Vagina (tissue), 2 donors: Measurements from ENCODE around the gene FNBP1L. TPM values are rescaled to one million over a fixed set of nuclear protein-coding genes. Genes with fewer than 3 reads are reported as not detected.

Source experiments
- DNase-seq, 2 donors: peaks; one replicate each; pipeline ENCODE4 v3.0.0-alpha.2; 2017; ENCODE audit errors: extremely low spot score in 2 of 2
- H3K27ac ChIP-seq: fragments of 200-600 bp; sonication (generic); one replicate; pipeline ENCODE4 v1.5.1; 2019
- H3K27me3 ChIP-seq: fragments of 200-600 bp; sonication (generic); one replicate; pipeline ENCODE4 v1.5.1; 2019
- H3K36me3 ChIP-seq, 2 donors: fragments of 200-600 bp; sonication (generic); one replicate each; pipeline ENCODE4 v1.5.1; 2017 to 2019
- H3K4me1 ChIP-seq: fragments of 200-600 bp; sonication (generic); one replicate; pipeline ENCODE4 v1.5.1; 2019
- H3K4me3 ChIP-seq, 2 donors: fragments of 200-600 bp; sonication (generic); 1 replicate in 1 of 2; 2 replicates in 1 of 2; pipeline ENCODE4 v1.5.1; 2016 to 2019
- H3K9me3 ChIP-seq: fragments of 200-600 bp; sonication (generic); one replicate; pipeline ENCODE4 v1.5.1; 2019
- POLR2A ChIP-seq, 2 donors: fragments of 450-650 bp; IDR thresholded peaks; one replicate each; pipeline ENCODE4 v1.6.1; 2017; ENCODE audit warnings: antibody characterized with exemption in 2 of 2, mild to moderate bottlenecking in 2 of 2, moderate library complexity in 2 of 2
- POLR2AphosphoS5 ChIP-seq, 2 donors: sonication (generic); formaldehyde crosslinking; IDR thresholded peaks; one replicate each; pipeline ENCODE4 v1.9.0; 2017; ENCODE audit warnings: antibody characterized with exemption in 2 of 2, mild to moderate bottlenecking in 2 of 2, low read depth in 1 of 2; ENCODE audit not compliant: insufficient read depth in 1 of 2
- intact Hi-C: fragments of 100-400 bp; cut with DNase I; formaldehyde crosslinking; loops from one replicate; pipeline ENCODE4 v1.15.1; 2023
- total RNA-seq: library from RNA; depleted of rRNA; stranded (reverse); fragments of >200 nt; gene quantifications from one replicate; pipeline ENCODE4 v1.2.3, GENCODE V29; 2016
- TF ChIP-seq, protein P1 (sequence below), 3 experiments: fragments of 450-650 bp in 2 of 3; fragments of 200-600 bp in 1 of 3; sonication (generic) in 1 of 3; IDR thresholded peaks; one replicate each; pipeline ENCODE4 v1.5.1; 2017 to 2019; ENCODE audit warnings: antibody characterized with exemption in 3 of 3, mild to moderate bottlenecking in 2 of 3, moderate library complexity in 2 of 3

The FNBP1L gene
- 16.9 TPM for total RNA-seq

DNA sequence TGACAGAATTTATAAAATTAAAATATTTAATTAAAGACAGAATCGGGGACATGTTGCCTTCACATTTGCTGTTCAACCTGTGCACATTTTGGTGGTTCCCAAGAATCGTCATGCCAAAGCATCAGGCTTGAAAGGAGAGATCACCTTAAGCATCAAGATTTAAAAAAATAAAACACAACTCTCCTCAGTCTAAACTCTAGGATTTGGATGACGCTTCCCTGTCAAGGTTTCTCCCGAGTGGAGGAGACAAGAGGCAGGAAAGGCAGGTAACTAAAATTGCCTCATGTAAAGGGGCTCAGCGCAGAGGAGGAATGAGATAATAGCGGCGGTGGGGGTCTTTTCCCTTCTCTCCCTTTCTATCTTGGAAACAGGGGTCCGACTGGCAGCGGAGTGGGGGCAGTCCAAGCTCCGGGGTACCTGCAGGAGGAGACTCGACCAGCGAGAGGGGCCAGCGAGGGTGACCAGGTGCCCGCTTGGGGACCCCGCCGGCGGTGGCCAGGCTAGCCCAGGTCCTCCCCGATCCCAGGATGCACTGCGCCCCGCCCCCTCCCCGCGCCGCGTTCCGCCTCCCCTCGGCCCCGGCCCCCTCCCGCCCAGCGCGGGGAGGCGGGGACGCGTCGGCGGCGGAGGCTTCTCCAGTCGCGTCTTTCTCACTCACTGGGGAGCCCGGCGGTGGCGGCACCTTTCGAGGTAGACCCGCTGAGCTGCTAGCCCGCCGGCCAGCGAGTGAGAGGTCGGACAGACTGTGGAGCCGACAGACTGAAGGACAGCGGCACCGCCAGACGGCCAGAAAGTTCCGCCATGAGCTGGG lies at the start of gene FNBP1L:
Gene FNBP1L, plus strand, starts transcription at position 638 of the 811 bp plus-strand sequence. Its CDS starts 164 bp downstream, at position 802.
- intact Hi-C loops: loop anchor here (10.0 kb wide), 1 partner anchor 177 kb away; no protein-coding TSS in a partner anchor
- Histone ChIP-seq H3K27me3 (no peaks in the 10 kb centered on the region), H3K27ac (peak within 1 kb of the TSS; percentile 93), H3K4me3 (peak within 1 kb of the TSS; percentile 87 to 91), H3K36me3 (no peaks in the 10 kb centered on the region), H3K4me1 (peaks cover 14% of the 10 kb centered on the region), H3K9me3 (no peaks in the 10 kb centered on the region)
- TF ChIP-seq, protein P1, sequence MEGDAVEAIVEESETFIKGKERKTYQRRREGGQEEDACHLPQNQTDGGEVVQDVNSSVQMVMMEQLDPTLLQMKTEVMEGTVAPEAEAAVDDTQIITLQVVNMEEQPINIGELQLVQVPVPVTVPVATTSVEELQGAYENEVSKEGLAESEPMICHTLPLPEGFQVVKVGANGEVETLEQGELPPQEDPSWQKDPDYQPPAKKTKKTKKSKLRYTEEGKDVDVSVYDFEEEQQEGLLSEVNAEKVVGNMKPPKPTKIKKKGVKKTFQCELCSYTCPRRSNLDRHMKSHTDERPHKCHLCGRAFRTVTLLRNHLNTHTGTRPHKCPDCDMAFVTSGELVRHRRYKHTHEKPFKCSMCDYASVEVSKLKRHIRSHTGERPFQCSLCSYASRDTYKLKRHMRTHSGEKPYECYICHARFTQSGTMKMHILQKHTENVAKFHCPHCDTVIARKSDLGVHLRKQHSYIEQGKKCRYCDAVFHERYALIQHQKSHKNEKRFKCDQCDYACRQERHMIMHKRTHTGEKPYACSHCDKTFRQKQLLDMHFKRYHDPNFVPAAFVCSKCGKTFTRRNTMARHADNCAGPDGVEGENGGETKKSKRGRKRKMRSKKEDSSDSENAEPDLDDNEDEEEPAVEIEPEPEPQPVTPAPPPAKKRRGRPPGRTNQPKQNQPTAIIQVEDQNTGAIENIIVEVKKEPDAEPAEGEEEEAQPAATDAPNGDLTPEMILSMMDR (IDR thresholded peaks at IDR 0.05): no peak
- TF ChIP-seq POLR2AphosphoS5 (IDR thresholded peaks at IDR 0.05; ENCODE audit: insufficient read depth in 1 of 2, low read depth in 1 of 2) (peak in 1 of 2 donors; percentile 79), POLR2A (IDR thresholded peaks at IDR 0.05) (peak in 1 of 2 donors; percentile 41)
- DNase-seq: no peak

DNA sequence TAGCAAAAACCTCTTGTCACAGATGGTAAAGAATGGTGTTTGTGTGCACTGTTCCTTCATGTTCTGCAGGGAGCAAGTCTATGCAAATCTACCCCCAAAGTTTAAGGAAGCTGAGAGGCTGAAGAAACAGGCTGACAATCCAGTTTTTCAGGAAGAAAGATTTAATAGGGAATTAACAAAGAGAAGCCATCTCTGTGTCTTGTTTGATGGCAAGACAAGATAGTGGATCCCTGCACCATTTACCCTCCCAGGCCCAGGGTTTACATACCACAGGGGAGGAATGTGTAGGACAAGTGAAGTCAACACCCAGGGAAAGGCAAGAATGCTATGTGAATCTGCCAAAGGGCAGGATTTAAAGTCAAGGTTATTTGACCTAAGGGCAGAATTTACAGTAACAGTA lies 48.1 kb upstream of the FNBP1L start:
- H3K9me3 ChIP-seq: no peaks in the 10 kb centered on the region
- no peak for DNase-seq
- H3K27ac ChIP-seq: no peak overlapping the region
- TF ChIP-seq POLR2AphosphoS5 (IDR thresholded peaks at IDR 0.05; ENCODE audit: insufficient read depth in 1 of 2, low read depth in 1 of 2): no peak
- no peak for TF ChIP-seq POLR2A (IDR thresholded peaks at IDR 0.05)
- TF ChIP-seq, protein P1 (IDR thresholded peaks at IDR 0.05): no peak
- no peak overlapping the region for H3K4me3 ChIP-seq
- H3K27me3 ChIP-seq: no peaks in the 10 kb centered on the region
- no peaks in the 10 kb centered on the region for H3K36me3 ChIP-seq
- intact Hi-C loops: no loop called here
- H3K4me1 ChIP-seq: no peaks in the 10 kb centered on the region

DNA sequence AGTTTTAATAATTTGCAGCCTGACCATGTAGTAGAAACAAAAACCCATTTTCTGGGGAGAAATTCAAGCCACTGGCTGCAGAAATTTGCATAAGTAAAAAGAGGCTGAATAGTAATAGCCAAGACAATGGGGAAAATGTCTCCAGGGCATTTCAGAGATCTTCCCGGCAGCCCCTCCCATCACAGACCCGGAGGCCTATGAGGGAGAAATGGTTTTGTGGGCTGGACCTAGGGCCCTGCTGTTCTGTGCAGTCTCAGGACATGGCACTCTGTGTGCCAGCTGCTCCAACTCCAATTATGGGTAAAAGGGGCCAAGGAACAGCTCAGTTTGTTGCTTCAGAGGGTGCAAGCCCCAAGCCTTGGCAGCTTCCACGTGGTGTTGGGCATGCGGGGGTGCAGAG lies 39.7 kb upstream of the FNBP1L start:
- Histone ChIP-seq H3K4me1 (no peaks in the 10 kb centered on the region), H3K36me3 (no peaks in the 10 kb centered on the region), H3K9me3 (no peaks in the 10 kb centered on the region), H3K4me3 (no peak overlapping the region), H3K27me3 (no peaks in the 10 kb centered on the region), H3K27ac (no peak overlapping the region)
- TF ChIP-seq, protein P1 (IDR thresholded peaks at IDR 0.05): no peak
- no peak for TF ChIP-seq POLR2AphosphoS5 (IDR thresholded peaks at IDR 0.05; ENCODE audit: insufficient read depth in 1 of 2, low read depth in 1 of 2)
- TF ChIP-seq POLR2A (IDR thresholded peaks at IDR 0.05): no peak
- no peak for DNase-seq
- intact Hi-C loops: no loop called here

DNA sequence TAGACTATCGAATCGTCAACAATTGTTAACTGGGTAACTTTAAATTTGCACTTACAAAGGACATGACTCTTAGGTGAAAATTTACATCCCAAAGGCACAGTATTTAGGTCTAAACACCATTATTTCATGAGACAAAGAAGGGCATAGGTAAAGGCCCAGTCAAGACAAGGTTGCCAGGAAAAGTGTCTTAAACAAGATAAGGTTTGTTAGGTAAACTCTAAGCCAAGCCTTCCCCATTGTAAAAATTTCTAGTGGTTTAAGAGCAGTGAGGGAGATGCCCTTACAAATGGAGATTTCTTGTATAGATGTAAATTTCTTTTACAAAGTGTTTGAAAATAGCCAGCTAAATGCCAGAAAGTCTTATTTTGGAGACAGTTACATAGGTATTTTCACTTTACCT lies 36.9 kb upstream of the FNBP1L start:
- Histone ChIP-seq H3K4me1 (no peaks in the 10 kb centered on the region), H3K36me3 (no peaks in the 10 kb centered on the region), H3K27ac (no peak overlapping the region), H3K27me3 (no peaks in the 10 kb centered on the region), H3K9me3 (no peaks in the 10 kb centered on the region), H3K4me3 (no peak overlapping the region)
- DNase-seq: no peak
- intact Hi-C loops: no loop called here
- TF ChIP-seq, protein P1 (IDR thresholded peaks at IDR 0.05): no peak
- TF ChIP-seq POLR2A (IDR thresholded peaks at IDR 0.05) (no peak), POLR2AphosphoS5 (IDR thresholded peaks at IDR 0.05; ENCODE audit: insufficient read depth in 1 of 2, low read depth in 1 of 2) (no peak)

DNA sequence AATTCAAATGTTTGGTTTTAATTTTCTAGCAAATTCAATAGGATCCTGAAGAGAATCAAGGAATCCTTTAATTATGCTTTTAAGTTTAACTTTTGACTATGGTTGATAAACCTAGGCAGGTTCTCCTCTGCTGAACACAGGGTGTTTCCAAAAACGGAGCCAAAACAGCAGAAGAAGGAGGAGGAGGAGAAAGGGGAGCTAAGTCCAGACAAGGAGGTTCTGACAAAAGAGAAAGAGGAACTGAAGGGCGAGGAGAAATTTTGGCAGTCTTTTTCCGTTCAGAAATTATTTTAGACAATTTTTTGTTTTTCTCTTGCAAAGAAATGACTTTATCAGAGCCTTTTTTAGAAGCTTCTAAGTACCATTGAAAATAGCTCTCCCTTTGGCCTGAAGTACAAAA lies 33.2 kb upstream of the FNBP1L start:
- intact Hi-C loops: no loop called here
- Histone ChIP-seq H3K27ac (no peak overlapping the region), H3K27me3 (no peaks in the 10 kb centered on the region), H3K36me3 (no peaks in the 10 kb centered on the region), H3K4me1 (no peaks in the 10 kb centered on the region), H3K4me3 (no peak overlapping the region), H3K9me3 (no peaks in the 10 kb centered on the region)
- TF ChIP-seq POLR2A (IDR thresholded peaks at IDR 0.05): no peak
- TF ChIP-seq POLR2AphosphoS5 (IDR thresholded peaks at IDR 0.05; ENCODE audit: insufficient read depth in 1 of 2, low read depth in 1 of 2): no peak
- TF ChIP-seq, protein P1 (IDR thresholded peaks at IDR 0.05): no peak
- DNase-seq: no peak
